GM19328 (cell line): ENCODE data around the gene PDXDC1.
"Not testable (repeated sequence)": the region's sequence is repeated elsewhere in the genome, so short reads cannot be mapped to it uniquely, and the experiment has no call there.

Source experiments
- ATAC-seq: cut with Tn5 transposase; IDR thresholded peaks from one replicate; pipeline ENCODE4 v1.9.1; 2021; ENCODE audit warnings: mild to moderate bottlenecking, moderate library complexity; ENCODE audit not compliant: unreplicated experiment

The PDXDC1 gene

DNA sequence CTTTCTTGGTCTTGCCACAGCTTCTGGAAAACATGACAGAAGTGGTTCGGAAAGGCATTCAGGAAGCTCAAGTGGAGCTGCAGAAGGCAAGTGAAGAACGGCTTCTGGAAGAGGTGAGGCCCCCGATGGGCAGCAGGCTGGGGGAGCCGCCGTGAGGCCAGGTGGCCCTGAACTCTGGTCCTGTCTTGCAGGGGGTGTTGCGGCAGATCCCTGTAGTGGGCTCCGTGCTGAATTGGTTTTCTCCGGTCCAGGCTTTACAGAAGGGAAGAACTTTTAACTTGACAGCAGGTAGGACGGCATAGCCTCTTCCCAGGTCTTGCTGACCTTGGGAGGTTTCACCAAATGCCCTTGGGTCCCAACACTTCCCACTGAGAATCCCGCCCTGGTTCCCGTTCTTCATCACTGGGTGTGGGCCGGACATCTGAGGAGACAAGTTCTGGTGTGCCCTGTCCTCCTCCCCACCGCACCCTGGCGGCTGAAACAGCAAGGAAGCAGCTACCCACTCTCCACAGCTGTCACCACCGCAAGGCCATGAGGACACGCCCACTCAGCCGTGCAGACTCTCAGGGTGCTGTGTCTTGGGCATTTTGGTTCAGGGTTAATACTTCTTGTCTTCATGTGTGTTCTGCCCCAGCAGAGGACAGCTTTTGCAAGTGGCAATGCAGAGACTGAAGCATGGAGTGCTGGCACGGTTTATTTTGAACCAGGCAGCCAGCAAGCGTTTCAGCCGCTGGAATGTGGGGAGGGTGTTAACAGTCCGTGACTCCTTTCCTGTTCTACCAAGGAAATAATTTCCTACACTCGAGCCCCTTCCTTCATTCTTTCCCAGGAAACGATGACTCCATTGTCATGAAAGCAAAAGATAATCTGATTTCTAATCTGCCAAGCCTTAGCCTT, 59.7 kb downstream of the PDXDC1 start:
- no peak for ATAC-seq

DNA sequence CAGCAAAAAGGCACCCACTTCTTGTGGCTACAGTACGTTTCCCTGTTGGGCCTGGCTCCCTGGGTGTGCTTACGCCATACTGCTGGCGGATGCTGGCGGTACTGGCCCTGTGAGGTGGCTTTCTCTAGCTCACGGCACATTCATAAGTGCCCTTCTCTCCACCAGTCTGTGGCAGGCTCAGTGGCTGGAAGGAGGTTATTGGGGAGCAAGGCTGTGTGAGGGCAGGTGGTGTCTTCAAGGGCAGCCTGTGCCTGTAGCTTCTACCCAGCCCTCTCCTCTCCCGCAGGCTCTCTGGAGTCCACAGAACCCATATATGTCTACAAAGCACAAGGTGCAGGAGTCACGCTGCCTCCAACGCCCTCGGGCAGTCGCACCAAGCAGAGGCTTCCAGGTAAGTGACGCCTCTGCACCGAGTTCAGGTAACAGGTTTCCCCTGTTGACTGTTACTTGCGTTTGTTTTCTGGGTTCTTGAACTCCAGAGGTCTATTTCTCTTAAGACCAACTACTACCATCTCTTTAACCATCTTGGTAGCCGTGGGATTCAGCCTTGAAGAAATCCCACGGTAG, 60.4 kb downstream of the PDXDC1 start:
- no peak for ATAC-seq

DNA sequence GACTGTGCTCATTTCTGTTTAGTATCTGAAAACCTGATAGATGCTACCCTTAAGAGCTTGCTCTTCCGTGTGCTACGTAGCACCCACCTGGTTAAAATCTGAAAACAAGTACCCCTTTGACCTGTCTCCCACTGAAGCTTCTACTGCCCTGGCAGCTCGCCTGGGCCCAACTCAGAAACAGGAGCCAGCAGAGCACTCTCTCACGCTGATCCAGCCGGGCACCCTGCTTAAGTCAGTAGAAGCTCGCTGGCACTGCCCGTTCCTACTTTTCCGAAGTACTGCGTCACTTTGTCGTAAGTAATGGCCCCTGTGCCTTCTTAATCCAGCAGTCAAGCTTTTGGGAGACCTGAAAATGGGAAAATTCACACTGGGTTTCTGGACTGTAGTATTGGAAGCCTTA, 62.2 kb downstream of the PDXDC1 start:
- no peak for ATAC-seq

DNA sequence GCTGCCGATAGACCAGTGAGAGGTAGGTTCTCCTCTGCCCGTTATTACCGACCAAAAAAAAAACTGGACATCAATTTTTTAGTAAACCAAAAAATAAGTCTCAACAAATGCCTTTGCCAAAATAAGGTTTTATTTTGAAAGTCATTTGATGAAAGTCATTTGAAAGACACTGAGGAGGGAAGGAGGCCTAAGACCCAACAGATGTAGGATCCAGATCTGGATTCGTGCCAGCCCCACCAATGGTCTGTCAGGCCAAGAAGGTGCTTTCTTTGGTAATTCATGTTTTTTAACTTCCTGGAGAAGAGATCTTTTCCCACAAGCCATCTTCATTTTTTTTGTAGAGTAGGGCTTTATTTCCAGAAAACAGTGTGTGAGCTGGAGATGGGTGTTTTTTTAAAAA, 62.9 kb downstream of the PDXDC1 start:
- no peak for ATAC-seq

DNA sequence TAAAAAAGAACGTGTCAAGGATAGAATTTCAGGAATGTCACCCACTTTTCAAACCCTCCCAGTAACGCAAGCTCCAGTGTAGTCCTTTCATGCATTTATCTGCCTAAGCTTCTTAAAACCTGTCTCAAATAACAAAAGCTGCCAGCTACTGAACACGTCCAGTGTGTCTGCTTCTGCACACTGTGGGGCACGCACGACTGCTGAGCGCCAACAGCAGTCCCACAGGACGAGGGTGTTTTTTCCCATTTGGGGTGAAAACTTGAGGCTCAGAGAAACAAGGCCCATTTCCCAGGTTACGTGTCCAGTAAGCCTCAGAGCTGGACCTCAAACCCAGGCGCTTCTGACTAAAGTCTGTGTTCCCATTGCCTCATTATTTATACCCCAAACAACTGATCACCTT, 63.9 kb downstream of the PDXDC1 start:
- ATAC-seq: no peak

DNA sequence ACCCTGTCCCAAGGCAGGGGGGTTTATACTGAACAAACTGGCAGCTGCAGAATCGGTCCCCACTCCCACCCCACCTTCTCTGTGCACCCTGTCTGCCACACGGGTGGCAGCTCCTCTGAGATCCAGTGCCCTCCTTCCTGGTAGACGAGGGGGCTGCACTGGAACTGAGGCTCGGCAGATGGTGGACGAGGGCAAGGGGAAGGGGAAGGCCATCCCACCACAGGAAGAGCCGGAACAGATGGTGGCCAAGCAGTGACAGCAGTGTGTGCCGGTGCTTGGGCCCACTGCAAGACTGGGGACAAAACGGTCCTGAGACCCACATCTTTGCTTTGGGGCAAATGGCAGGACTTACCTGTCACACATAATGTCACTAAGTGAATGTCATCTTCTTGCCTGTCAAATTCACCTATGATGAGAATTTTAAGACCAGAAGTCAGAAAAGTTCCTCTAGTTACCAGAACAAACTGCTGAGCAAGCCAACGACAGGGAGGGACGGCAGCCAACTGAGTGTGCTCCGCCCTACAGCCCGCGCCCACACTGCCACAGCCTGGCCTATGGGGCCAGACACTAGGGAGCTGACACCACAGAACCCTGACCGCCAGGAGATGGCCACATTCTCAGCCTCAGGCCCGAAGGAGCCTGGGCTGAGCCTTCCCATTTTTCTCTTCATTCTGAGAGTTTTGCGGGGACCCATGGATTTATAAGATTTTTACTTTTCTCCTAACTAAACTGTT, 66.6 kb downstream of the PDXDC1 start:
- ATAC-seq: no peak

DNA sequence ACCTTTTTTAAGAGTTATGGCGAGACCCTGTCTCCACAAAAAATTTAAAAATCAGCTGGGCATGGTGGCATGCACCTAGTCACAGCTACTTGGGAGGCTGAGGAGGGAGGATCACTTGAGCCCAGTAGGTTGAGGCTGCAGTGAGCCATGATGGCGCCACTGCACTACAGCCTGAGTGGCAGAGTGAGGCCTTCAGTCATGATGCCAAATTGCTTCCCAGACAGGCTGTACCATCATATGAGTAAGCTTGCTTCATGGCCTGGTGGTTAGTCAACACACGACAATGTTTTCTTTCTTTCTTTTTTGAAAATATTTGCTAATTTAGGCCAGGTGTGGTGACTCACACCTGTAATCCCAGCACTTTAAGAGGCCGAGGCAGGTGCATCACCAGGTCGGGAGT, 68.5 kb downstream of the PDXDC1 start:
- no peak for ATAC-seq

DNA sequence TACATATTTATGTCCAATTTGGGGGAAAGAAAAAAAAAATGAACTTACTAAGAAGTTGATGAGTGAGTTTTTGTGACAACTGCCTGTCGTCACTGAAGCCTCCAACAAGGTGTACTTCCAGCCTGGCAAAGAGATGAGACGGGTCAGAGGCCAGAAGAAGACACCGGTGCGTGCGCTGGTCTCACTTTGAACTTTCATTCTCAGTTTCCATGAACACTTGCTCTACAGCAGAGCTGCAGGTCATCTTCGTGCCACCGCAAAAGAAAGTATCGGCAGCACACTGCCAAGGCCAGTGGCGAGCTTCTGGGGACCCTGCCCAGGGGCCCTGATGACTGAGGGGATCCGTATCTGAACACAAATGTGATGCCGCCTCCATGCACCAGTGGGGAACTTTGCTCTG, 69.5 kb downstream of the PDXDC1 start:
- no peak for ATAC-seq

DNA sequence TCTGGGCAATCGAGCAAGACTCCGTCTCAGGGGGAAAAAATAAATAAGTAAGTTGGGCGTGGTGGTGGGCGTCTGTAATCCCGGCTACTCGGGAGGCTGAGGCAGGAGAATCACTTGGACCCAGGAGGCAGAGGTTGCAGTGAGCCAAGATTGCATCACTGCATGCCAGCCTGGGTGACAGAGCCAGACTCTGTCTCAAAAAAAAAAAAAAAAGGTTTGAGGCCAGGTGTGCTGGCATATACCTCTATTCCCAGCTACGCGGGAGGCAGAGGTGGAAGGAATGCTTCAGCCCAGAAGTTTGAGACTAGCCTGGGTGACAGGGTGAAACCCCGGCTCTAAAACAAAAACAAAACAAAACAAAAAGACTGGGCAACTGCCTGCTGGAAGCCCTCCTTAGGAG, 70.4 kb downstream of the PDXDC1 start:
- ATAC-seq: not testable (repeated sequence)

DNA sequence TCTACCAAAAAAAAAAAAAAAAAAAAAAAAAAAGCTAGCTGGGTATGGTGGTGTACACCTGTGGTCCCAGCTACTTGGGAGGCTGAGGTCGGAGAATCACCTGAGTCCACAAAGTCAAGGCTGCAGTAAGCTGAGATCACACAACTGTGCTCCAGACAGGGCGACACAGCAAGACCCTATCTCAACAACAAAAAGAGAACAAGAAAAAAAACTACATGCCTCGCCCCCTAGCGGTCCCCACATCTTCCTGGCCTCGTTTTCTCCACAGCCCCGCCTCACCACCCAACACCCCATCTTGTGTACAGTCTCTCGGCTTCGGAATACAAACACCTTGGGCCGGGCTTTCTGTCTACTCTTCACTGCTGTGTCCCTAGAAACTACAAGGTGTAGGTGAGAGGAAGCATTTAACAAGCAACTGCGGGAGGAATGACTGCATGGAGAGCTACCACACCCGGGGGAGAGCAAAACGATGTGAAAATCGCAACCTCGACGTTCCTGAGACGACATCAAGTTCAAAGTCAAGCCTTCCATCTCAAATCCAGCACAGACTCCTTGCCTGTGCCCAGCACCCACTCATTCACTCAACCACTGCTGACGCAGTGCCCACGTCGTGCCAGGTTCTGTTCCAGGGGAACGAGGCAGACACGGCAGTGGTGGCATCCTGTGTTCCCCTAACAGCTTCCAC, 72.0 kb downstream of the PDXDC1 start:
- ATAC-seq: no peak

DNA sequence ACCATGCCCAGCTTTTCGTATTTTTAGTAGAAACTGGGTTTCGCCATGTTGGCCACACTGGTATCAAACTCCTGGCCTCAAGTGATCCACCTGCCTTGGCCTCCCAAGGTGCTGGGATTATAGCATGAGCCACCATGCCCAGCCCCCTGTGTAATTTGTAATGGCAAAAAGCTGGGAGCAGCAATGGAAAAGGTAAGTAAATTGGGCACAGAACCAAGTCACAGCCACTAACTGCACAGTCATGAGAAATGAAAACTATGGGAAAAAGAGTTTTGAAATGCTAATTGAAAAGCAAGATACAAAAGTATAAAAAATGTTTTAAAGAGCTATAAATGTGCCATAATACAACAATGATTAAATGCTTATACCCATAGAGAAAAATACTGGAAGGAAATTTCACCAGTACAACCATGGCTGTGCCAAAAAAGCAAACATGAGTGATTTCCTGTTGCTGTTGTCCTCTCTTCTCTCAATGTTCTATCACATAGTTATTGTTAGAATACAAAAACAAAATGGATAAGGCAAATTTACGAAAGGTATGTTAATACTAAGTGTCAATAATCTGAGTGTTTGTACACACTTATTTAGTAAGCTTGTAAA, 74.9 kb downstream of the PDXDC1 start:
- ATAC-seq: no peak

DNA sequence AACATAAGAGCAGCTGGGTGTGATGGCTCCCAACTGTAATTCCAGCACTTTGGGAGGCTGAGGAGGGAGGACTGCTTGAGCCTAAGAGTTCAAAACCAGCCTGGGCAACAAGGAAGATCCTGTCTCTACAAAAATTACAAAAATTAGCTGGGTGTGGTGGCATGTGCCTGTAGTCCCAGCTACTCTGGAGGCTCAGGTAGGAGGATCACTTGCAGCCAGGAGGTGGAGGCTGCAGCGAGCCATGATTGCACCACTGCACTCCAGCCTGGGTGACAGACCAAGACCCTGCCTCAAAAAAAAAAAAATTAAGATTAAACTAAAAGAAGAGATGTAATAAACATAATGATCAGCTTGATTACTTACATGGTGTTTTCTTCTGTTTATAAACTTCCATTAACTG, 75.6 kb downstream of the PDXDC1 start:
- not testable (repeated sequence) for ATAC-seq

DNA sequence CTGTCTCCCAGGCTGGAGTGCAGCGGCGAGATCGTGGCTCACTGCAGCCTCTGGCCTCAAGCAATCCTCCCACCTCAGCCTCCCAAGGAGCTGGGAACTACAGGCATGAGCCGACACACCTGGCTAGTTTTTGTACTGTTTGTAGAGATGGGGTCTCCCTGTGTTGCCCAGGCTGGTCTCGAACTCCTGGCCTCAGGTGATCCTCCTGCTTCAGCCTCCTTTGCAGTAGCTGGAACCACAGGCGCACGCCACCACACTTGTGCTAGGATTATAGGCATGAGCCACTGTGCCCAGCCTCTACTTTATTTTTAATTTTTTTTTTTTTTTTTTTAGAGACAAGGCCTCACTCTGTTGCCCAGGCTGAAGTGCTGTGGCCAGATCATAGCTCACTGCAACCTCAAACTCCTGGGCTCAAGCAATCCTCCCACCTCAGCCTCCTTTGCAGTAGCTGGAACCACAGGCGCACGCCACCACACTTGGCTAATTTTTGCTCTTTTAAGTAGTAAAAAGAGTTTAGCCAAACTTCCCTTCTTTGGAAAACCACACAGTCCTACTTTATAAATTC, 76.6 kb downstream of the PDXDC1 start:
- ATAC-seq: no peak

DNA sequence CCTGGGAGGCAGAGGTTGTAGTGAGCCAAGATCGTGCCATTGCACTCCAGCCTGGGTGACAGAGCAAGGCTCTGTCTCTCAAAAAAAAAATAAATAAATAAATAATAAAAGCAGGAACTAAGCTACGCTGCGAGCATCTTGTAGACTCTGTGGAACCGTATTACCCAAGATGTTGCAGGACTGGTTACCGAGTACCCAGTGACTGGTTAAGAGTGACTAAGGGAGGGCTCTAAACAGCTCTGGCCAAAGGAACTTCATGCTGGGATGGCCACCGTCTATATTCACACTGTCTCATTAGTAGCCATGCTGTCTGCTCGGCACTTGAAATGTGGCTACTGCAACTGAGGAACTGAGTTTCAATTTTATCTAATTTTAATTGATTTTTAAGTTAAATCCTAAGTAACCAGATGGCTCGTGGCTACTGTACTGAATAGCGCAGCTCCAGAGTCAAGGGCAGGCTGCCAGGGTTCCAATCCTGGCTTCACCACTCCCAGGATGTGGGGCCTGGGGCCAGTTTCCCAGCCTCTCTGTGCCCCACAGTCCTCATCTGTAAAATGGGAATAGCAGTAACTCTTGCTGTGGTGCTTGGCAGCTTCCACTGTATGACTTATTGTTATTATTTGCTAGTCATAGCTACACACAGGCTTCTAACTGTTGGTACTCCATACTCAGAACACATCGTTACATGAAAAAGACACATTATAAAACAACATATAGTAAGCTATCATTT, 78.1 kb downstream of the PDXDC1 start:
- ATAC-seq: no peak

DNA sequence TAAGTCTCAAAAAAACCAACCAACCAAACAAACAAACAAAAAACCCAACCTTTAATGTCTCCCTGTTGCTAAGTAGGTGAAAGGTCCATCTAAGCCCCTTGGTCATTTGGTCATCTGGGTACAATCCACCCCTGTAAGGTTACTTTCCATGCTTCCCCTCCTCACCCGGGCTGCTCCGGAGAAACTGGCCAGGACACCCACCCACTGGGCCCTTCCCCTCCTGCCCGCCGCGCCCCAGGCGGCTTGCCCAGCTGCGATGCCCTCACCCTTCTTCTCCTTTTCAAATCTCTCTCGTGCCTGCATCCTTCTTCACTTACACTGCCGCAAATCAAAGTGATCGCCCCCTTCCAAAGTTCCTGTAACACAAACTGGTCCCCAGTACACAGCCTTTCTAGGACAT, 79.1 kb downstream of the PDXDC1 start:
- no peak for ATAC-seq

DNA sequence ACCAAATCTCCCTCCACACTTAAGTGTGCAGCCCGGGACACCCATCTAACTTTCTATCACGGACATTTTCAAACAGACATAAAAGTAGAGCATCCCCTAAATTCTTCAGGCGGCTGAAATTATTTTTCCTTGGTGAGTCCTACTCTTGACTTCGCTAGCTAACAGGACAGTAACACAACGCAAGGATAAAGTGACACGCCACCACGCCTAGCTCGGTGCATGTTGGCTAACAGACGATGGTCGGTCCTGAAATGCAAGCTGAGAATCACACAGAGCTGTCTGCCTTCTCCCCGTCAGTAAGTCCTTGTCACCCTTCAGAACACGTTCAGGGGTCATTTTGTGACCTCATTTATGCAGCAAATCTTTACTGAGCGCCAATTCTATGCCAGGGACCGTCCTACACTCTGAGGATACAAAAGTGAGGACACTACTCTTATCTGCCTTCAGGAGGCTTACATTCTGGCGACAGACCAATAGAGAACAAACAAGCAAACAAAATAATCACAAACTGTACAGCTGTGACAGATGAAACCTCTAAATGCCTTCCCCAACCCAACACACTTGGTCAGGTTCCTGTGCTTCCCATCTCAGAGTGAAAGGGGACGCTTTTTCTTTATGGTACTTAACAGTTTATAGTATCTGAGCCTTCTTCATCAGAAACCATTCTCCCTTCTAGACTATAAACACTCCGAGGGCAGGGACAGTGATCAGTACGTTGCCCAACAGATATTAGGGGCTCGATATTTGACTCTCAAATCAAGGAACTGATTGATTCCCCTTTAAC, 79.7 kb downstream of the PDXDC1 start:
- ATAC-seq: no peak

DNA sequence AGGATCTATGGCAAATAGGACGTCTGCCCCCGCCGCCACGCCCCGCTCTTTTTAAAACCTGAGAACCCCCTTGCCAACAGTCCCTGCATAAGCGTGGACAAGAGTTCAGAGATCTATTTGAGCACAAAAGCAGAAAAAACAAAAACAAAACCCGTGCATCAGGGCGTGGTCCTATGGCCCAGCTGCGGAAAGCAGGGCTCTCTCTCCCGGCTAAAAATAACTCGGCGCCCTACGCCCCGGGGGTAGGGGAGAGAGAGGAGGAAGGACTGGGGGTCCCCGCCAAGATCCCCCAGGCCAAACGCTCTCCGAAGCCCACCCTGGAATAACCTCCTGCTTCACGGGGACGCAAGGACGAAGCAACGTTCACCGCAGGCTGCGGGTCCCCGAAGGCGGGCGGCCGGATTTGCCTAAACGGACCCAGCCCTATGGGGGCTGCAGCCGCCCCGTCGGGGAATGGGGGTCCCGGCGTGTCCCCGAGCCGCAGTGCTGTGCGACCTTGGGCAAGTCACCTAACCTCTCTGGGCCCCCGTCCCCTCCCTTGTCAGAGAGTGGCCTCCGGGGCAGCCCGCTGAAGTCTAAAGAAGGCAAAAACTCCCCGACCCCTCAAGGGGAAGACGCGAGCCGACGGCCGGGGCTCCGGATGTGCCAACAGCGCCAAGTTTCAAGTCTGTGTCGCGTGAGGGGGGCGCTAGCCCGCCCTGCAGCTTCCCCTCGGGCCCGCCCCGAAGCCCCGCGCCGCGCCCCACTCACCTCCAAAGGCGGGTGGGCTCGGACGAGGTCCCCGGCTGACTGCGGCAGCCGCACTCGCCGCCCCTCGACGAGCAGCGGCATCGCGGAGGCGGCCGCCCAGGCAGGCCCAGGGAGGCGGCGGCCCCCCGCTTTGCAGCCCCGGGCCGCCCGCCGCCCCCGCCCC, 80.6 kb downstream of the PDXDC1 start:
- peak; percentile 50 for ATAC-seq
